NCI-H187 (cell line): ENCODE data around the gene RER1.

ENCODE experiments used
- DNase-seq, 2 experiments: peaks; one replicate each; lab custom pipeline; 2025; lab: John Stamatoyannopoulos, UW

The RER1 gene

DNA sequence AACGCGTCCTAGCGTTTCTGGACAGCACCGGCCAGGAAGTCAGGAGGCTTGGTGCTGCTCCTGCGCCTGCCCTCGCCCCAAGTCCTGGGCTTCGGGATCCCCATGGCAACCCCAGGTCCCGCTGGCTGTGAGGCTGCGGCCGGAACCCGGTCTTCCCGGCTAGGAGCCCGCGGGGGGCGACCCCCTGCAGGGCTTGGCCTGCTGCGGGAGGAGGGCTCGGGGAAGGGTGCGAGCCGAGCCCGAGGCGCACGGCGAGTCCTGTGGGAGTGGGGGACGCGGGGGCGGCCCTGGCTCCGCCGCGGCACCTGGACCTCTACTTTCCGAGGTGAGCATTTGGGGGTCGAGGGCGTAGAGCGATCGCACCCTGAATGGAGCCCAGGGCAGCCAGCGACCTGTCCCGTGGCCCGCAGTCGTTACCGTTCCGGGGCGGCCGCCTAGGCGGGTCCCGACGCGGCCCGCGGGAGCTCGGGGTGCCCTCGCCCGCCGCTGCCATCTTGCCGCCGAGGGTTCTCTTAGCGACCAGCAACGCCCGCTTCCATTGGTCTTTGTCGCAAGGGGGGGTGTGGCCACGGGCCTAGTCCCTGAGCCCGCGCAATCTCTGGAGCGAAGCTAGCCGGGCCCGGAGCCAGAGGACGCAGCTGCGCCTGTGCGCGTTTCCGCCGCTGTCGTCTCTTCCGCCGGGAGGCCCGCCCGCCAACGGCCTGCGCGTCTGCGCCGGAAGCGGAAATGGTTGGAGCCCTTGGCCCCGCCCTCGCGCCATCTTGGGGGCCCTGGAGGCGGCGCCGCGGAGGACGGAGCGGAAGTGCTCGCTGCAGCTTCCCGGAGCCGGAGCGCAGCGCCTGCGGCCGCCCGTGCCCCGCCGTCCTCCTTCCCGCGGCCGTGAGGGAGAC is at the start of gene RER1, which contains the start of gene MORN1:
TSS of gene RER1 (plus strand) at position 801 of the 890 bp plus-strand sequence. CDS start 3,950 bp downstream, outside the sequence.
TSS of gene MORN1 (minus strand) at position 514 of the 890 bp plus-strand sequence. CDS start at position 493, 21 bp downstream.
- peak; percentile 96 to 100 for DNase-seq

DNA sequence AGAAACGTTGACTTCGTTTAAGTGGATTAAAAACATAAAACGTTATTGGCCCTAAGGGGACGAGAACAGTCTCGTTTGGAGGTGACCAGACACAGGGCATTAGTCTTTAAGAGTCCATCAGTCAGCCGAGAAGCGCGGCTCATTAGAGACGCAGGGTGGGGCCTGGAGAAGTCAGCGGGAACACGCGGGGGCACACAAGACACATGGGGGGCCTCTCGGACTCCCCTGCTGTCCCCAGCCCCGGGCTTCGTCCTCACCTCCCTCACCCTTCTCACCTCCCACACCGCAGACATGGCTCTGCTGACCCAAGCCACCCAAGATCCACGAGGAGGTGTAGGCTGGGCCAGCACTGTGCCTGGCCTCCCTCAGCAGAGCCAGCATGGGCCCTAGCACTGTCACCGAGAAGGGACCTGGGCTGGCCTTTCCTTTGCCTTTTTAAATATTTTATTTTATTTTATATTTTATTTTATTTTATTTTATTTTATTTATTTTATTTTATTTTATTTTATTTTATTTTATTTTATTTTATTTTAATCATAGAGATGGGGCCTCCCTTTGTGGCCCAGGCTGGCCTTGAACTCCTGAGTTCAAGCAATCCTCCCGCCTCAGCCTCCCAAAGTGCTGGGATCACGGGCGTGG is 49.1 kb upstream of the RER1 start:
- DNase-seq = no peak

DNA sequence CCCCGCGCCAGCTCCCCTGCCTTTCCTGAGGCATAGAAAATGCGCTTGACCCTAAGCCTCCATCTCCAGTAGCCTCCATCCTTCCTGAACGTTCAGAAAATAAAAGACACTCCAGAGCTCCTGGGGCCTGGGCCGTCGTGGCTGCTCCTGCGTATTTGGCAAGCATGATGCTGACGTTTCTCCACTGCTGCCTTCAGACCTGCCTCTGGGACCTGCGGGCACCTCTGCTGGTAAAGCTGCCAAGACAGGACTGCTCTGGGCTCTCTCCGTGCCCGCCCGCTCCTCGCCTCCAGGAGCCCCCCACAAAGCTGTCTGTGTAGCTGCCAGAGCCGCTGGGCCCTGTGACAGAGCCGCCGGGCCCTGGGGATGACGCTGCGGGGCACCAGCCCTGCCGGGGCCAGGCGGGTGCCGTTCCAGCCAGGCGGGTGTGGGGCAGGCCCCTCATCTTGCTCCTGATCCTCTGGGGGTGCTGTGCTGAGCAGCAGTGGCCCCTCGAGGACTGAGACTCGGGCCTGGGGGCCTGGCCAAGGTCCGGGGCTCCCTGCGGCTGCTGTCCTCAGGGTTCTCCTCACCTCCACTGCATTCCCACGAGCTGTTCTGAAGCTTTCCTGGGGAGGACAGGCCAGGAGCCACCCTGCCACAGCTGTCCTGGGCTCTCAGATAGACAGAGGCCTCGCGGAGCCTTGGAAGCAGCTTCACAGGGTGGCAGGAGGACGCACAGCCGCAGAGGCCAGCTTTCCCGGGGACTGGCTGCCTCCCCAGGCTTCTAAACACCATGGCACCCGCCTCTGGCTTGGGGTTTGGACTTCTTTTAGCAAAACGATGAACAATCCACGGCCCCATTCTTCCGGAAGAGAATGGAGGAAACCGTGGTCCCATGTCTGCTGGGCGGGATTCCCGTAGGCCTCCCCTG is 48.4 kb upstream of the RER1 start:
- DNase-seq = no peak

- DNase-seq = peak in 1 of 2 experiments; percentile 55
Measured at GRCh38 chr1:2344121-2344681, 47.4 kb upstream of the RER1 start.

DNA sequence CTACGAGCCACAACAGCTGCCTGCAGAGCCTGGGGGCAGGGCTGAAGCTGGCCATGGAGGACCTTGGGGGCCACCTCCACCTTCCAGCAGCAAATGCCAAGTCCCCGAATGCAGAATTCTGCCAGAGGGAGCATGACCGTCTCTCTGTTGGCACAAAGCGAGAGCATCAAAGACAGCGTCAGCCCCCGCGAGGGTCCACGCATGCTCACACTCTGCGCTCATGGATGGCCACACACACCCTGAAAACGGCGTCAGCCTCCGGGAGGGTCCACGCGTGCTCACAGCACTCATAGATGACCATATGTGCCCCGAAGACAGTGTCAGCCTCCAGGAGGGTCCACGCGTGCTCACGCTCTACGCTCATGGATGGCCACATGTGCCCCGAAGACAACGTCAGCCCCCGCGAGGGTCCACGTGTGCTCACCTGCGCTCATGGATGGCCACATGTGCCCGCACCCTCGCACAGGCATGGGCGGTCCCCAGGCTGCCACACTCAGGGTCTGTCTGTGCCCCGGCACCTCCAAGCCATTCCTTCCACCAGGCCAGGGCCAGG is 46.8 kb upstream of the RER1 start:
- no peak for DNase-seq

DNA sequence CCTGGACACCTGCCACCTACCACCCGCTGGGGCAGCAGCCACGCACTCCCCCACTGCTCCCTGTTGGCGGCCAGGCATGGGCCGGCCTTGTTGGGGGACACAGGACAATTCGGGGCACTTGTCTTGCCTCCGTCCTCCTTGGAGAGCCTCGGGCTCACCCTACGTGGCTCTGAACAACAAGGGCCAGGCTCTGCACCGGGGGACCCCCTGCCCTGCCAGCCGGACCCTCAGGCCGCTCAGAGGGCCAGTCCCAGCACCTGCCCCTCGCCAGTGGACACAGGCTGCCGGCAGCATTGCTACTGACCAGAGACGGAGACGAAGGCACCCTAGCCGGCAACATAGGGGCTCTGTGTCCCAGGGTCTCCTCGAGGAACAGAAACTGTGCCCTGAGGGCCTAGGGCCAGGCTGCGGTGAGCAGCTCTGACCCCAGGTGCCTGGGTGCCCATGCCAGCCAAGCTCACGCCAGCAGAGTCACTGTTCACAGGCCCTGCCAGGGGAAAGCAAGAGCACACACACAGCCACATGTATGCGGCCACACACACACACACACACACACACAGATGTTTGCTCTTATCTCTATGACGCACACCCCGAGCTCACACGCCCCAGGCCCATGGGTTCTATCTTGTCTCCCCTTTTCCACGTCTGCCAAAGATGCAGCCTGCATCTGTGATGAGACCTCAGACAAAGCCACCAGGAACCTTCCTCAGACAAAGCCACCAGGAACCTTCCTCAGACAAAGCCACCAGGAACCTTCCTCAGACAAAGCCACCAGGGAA is 46.2 kb upstream of the RER1 start:
- DNase-seq = no peak

GRCh38 chr1:2346691-2347408 is 44.8 kb upstream of the RER1 start:
- no peak for DNase-seq

DNA sequence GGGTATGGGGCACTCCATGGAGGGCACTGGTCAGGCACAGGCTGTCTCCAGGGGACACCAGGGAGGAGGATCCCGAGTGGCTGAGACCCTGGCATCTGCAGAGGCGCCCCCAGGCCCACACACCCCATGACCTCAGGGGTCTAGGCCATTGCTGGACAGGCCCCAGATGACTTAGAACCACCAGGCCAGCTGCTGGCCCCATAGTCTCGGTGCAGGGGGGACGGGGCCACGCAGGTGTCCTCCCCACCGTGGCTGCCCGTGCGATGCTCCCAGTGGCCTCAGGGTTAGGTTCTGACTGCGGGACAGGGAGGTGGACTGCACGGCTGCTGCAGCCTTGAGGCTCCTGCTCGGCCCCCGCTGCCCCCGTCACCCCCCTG is 44.2 kb upstream of the RER1 start:
- no peak for DNase-seq

GRCh38 chr1:2347896-2348295 is 43.7 kb upstream of the RER1 start:
- no peak for DNase-seq

DNA sequence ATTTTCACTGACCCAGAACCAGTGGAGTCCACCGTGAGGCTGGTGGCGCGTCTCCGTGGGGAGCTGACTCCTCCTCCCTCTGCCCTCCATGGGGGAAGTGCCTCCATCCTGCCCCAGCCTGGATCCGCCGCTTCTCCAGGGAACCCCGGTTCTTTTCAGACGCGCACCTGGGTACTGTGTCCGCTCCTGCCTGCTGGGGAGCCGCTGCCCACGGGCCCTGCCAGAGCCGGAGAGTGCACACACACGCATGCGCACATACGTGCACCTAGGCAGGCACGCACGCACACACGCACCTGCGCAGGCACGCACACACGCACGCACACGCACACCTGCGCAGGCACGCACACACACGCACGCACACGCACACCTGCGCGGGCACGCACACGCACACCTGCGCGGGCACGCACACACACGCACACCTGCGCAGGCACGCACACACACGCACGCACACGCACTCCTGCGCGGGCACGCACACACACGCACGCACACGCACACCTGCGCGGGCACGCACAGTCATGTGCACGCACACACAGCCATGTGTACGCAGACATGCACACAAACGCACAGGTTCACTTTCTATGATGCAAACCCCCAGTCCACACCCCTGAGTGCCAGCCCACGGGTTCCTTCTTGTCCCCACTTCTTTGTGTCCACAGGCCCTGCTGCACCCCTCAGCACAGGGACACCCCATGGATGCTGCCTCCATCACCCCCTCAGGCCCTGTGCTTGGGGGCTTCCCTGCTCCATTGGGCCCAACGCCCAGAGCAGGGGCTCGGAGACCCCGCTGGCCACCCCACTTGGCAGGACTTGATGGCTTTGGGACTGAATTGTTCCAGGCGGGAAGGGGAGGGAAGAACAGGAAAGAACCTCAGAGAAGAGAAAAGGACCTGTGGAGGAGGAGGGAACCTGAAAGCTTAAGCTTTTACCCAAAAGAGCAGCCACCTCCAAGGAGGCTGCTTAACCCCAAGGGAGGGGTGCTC is 43.0 kb upstream of the RER1 start:
- DNase-seq = no peak

DNA sequence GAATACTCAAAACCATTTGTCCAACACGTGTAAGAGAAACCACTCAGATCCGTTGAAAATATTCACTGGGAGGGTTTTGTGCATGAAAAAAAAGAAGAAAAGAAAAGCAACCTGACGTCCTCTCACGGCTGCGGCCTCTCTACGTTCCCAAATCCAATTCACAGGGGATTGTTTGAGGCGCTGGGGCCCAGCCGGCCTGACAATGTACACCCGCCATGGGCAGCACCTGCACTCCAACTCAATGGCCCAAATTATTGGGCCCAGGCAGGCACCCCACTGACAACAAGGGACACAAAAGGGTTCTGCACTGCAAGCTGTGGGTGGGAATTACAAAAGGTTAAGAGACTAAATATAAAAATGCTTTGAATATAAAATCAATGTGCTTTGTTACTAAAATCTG is 41.8 kb upstream of the RER1 start:
- no peak for DNase-seq

- no peak for DNase-seq
Measured at GRCh38 chr1:2350501-2350900, 41.1 kb upstream of the RER1 start.

- DNase-seq = no peak
Measured at GRCh38 chr1:2350911-2351655, 40.6 kb upstream of the RER1 start.

GRCh38 chr1:2351723-2352122 is 39.9 kb upstream of the RER1 start:
- no peak for DNase-seq

- no peak for DNase-seq
Measured at GRCh38 chr1:2352341-2352896, 39.2 kb upstream of the RER1 start.

GRCh38 chr1:2352897-2353550 is 38.6 kb upstream of the RER1 start:
- no peak for DNase-seq
